Measurements from ENCODE around the gene LAMP5.

DNA sequence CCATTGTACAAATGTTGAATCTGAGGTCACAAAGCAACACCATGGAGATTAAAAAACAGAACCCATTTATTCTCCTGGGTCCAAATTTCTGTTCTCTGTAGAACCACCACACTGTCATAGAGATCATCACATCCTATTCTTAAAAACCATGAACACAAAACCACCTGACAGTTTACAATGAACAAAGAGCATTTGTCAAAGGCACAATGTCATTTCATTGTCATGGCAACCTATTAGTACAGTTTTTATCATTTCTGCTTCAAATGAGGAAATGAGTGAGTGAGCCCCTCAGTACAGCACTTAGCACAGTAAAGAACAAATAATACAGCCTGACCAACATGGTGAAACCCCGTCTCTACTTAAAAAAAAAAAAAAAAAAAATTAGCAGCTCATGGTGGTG is 23.1 kb upstream of the LAMP5 start:
- no peak for TF ChIP-seq POLR2A (IDR thresholded peaks at IDR 0.05)
- TF ChIP-seq, protein P1, sequence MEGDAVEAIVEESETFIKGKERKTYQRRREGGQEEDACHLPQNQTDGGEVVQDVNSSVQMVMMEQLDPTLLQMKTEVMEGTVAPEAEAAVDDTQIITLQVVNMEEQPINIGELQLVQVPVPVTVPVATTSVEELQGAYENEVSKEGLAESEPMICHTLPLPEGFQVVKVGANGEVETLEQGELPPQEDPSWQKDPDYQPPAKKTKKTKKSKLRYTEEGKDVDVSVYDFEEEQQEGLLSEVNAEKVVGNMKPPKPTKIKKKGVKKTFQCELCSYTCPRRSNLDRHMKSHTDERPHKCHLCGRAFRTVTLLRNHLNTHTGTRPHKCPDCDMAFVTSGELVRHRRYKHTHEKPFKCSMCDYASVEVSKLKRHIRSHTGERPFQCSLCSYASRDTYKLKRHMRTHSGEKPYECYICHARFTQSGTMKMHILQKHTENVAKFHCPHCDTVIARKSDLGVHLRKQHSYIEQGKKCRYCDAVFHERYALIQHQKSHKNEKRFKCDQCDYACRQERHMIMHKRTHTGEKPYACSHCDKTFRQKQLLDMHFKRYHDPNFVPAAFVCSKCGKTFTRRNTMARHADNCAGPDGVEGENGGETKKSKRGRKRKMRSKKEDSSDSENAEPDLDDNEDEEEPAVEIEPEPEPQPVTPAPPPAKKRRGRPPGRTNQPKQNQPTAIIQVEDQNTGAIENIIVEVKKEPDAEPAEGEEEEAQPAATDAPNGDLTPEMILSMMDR (IDR thresholded peaks at IDR 0.05): no peak
- TF ChIP-seq POLR2AphosphoS5 (IDR thresholded peaks at IDR 0.05): no peak

Measured in upper lobe of left lung (tissue), 4 donors.